Hematopoietic multipotent progenitor cell treated with erythropoietin and hydrocortisone succinate and interleukin-3 and kit ligand, for 15 days (in vitro differentiated cells): ENCODE results near the gene ACOT11.

ENCODE experiments used
- DNase-seq: peaks from one replicate; pipeline ENCODE4 v3.0.0-alpha.2; 2015; ENCODE audit warnings: low spot score

The ACOT11 gene

GRCh38 chr1:54585181-54586066 is 37.4 kb downstream of the ACOT11 start:
- DNase-seq = no peak

GRCh38 chr1:54588377-54588776 is 40.3 kb downstream of the ACOT11 start:
- DNase-seq = no peak

- no peak for DNase-seq
Measured at GRCh38 chr1:54591127-54591756, 43.2 kb downstream of the ACOT11 start.

GRCh38 chr1:54593571-54594160 is 45.6 kb downstream of the ACOT11 start:
- DNase-seq = no peak

GRCh38 chr1:54594463-54594862 is 46.4 kb downstream of the ACOT11 start:
- DNase-seq = no peak

- DNase-seq = no peak
Measured at GRCh38 chr1:54595956-54596498, 48.0 kb downstream of the ACOT11 start.

- DNase-seq = no peak
Measured at GRCh38 chr1:54596756-54597155, 48.7 kb downstream of the ACOT11 start.

GRCh38 chr1:54597455-54598030 is 49.5 kb downstream of the ACOT11 start:
- no peak for DNase-seq

- no peak for DNase-seq
Measured at GRCh38 chr1:54599211-54599823, 51.3 kb downstream of the ACOT11 start.

GRCh38 chr1:54600947-54601721 is 53.1 kb downstream of the ACOT11 start:
- DNase-seq = no peak

- DNase-seq = no peak
Measured at GRCh38 chr1:54601730-54602129, 53.7 kb downstream of the ACOT11 start.

- DNase-seq = no peak
Measured at GRCh38 chr1:54602554-54602953, 54.5 kb downstream of the ACOT11 start.

GRCh38 chr1:54603241-54603640 is 55.2 kb downstream of the ACOT11 start:
- no peak for DNase-seq

- no peak for DNase-seq
Measured at GRCh38 chr1:54604051-54604450, 56.0 kb downstream of the ACOT11 start.

GRCh38 chr1:54604572-54605370 is 56.7 kb downstream of the ACOT11 start:
- DNase-seq = no peak

- no peak for DNase-seq
Measured at GRCh38 chr1:54606096-54606989, 58.3 kb downstream of the ACOT11 start.

- no peak for DNase-seq
Measured at GRCh38 chr1:54606990-54607325, 58.9 kb downstream of the ACOT11 start.

- DNase-seq = no peak
Measured at GRCh38 chr1:54607821-54608565, 60.0 kb downstream of the ACOT11 start.
